HL-60 (cell line): Measurements from ENCODE around the gene MYO3A.

Experiments
- DNase-seq, 2 experiments: peaks; one replicate each; pipeline ENCODE4 v3.0.0-alpha.2; 2010 to 2020; ENCODE audit warnings: low read depth in 1 of 2, low spot score in 1 of 2
- H3K27ac ChIP-seq: fragments of 250-450 bp; sonication (Bioruptor Pico); replicated peaks from 2 replicates; pipeline ENCODE4 v1.5.1; 2020; ENCODE audit warnings: mild to moderate bottlenecking, moderate library complexity
- H3K27me3 ChIP-seq: fragments of 250-450 bp; sonication (Bioruptor Pico); 2 replicates; pipeline ENCODE4 v1.5.1; 2021; ENCODE audit warnings: mild to moderate bottlenecking, moderate library complexity; ENCODE audit not compliant: insufficient read depth, poor library complexity, severe bottlenecking
- H3K4me3 ChIP-seq: replicated peaks from 2 replicates; pipeline ENCODE4 v1.5.1; 2011; ENCODE audit warnings: mild to moderate bottlenecking, control low read depth, low read length; ENCODE audit not compliant: insufficient read depth
- CTCF ChIP-seq: IDR thresholded peaks from one replicate; pipeline ENCODE4 v1.5.1; 2011; ENCODE audit warnings: low read length, control low read depth, inconsistent platforms; ENCODE audit not compliant: insufficient read depth
- GABPA ChIP-seq: IDR thresholded peaks from 2 replicates; pipeline ENCODE4 v1.6.1; 2012; ENCODE audit warnings: low read depth
- POLR2AphosphoS5 ChIP-seq: IDR thresholded peaks from 2 replicates; pipeline ENCODE4 v1.6.1; 2012; ENCODE audit warnings: low read depth
- REST ChIP-seq: IDR thresholded peaks from 2 replicates; pipeline ENCODE4 v1.6.1; 2012; ENCODE audit warnings: low read depth; ENCODE audit not compliant: insufficient replicate concordance
- SPI1 ChIP-seq: IDR thresholded peaks from 2 replicates; pipeline ENCODE4 v1.6.1; 2012; ENCODE audit warnings: low read depth, mild to moderate bottlenecking, borderline replicate concordance

MYO3A gene

GRCh38 chr10:26214004-26214403 lies 280.0 kb downstream of the MYO3A start:
- no peak for DNase-seq
- peaks cover 87% of the 10 kb centered on the region for H3K27me3 ChIP-seq
- no peak overlapping the region for H3K27ac ChIP-seq
- no peak overlapping the region for H3K4me3 ChIP-seq
- no peak for TF ChIP-seq SPI1
- TF ChIP-seq GABPA = no peak
- TF ChIP-seq POLR2AphosphoS5 = no peak
- no peak for TF ChIP-seq CTCF
- no peak for TF ChIP-seq REST

- TF ChIP-seq CTCF = no peak
- TF ChIP-seq REST = no peak
- TF ChIP-seq SPI1 = no peak
- TF ChIP-seq GABPA = no peak
- no peak for TF ChIP-seq POLR2AphosphoS5
- Histone ChIP-seq H3K27ac (no peak overlapping the region), H3K27me3 (peaks cover 90% of the 10 kb centered on the region), H3K4me3 (no peak overlapping the region)
- no peak for DNase-seq
These were observed 280.7 kb downstream of the MYO3A start for GRCh38 chr10:26214551-26215395.

GRCh38 chr10:26215396-26215934 lies 281.4 kb downstream of the MYO3A start:
- no peak overlapping the region for H3K4me3 ChIP-seq
- peaks cover 91% of the 10 kb centered on the region for H3K27me3 ChIP-seq
- TF ChIP-seq GABPA (no peak), SPI1 (no peak), REST (no peak), POLR2AphosphoS5 (no peak), CTCF (no peak)
- no peak overlapping the region for H3K27ac ChIP-seq
- DNase-seq = no peak
